Measurements from ENCODE around the gene AMT.

- TF ChIP-seq POLR2A (IDR thresholded peaks at IDR 0.05) (no peak), EP300 (IDR thresholded peaks at IDR 0.05) (no peak), CTCF (IDR thresholded peaks at IDR 0.05) (no peak)
Measured at GRCh38 chr3:49401766-49402165, 20.5 kb downstream of the AMT start.

All from tibial nerve (tissue), 4 donors.